GM18502 (cell line): ENCODE measurements around the gene CEACAM21.
A peak's percentile ranks its signal among the peaks of the same experiment; 100 is the strongest.
"Not testable (repeated sequence)": the region's sequence is repeated elsewhere in the genome, so short reads cannot be mapped to it uniquely, and the experiment has no call there.

ENCODE experiments used
- ATAC-seq: cut with Tn5 transposase; IDR thresholded peaks from one replicate; pipeline ENCODE4 v1.9.1; 2021; ENCODE audit warnings: mild to moderate bottlenecking; ENCODE audit not compliant: unreplicated experiment, poor library complexity

CEACAM21 gene

DNA sequence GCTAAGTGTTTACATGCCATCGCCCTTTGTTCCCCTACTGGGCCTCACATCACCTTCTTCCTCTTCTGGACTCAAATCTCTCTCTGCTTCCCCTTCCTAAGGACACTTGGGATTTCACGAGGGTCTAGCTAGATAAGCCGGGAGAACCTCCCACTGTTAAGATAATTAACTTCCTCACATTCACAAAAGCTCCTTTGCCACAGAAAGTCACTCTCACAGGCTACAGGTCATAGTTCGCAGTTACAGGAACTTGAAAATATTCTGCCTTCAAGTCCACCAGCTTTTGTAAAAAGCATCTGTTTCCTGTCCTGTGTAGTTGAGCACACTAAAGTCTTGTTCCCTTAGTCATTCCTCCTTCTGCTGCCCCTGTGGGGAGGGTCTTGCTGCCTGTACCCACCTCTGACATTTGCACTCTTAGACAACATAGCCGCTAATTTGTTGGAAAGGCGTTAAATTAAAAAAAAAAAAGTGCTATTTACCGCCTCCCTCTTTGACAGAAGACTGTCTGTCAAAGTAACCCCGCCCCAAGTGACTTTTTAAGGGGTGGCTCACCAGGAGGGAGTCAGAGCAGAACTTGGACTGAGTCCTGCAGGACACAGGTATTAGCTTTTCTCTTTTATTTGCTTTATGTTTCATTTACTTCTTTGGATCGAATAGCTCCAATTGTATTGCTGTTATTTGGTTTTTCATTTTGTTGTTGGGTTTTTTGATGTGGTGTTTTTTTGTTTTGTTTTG lies 26.8 kb upstream of the CEACAM21 start:
- peak; percentile 47 for ATAC-seq

DNA sequence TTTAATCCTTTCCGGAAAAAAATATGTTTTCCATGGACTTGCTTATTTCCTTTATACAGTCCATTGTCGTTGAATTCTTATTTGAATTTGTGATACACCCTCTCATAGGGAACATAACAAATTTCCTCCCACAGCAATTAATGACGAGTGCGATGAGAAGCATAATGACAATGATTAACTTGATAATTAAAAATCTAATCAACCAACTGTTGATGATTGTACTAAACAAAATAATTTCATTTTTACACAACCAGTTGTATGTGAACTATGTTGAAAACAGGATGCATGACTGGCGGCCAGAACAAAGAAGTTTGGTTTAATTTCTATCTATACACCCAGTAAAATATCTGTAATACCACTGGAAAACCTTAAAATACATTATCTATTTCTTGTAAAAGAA lies 26.1 kb upstream of the CEACAM21 start:
- no peak for ATAC-seq

DNA sequence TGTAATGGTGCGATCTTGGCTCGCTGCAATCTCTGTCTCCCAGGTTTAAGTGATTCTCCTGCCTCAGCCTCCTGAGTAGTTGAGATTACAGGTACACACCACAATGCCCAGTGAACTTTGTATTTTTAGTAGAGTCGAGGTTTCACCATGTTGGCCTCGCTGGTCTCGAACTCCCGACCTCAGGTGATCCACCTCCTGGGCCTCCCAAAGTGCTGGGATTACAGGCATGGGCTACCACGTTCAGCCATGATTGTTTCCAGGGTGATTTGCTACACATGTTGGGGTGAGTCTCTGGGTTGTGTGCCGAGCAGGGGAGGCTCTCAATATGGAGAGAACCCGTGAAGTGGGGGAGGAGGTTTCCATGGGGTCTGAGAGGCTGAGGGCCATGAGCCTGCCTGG lies 24.8 kb upstream of the CEACAM21 start:
- no peak for ATAC-seq

DNA sequence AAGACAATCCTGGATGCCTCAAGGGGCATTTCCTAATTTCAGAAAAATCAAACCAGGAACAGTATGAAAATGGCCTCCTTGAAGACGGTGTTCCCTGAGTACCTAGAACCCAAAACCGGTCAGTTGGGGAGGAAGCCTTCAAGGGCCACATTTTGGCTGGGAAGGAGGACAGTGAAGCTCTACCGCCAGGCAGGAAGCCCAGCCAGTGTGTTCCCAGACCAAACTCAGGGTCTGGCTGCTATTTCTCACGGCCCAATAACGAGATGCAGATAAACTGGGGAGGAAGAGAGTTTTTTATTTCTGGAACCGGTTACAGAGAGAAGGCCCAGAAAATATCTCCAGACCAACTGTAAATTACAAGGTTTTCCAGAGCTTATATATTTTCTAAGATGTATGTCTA lies 24.3 kb upstream of the CEACAM21 start:
- ATAC-seq = no peak

DNA sequence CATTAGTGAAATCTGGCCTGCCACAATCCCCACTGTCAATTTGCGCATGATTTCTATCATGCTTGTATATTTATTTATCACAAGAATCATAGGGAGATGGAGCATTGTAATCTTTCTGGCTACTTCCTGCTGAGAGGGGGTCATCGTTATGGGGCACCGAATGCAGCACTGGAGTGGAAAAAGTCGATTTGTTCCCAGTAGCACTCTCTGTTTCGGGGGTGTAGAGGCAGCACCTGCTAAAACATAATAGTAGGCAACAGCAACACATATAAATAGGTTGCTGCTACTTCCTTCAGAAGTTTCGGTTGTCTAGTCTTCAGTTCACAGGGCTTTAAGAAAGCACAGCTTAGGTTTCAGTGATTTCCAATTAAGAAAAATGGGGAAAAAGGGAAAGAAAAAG lies 23.4 kb upstream of the CEACAM21 start:
- ATAC-seq = no peak

DNA sequence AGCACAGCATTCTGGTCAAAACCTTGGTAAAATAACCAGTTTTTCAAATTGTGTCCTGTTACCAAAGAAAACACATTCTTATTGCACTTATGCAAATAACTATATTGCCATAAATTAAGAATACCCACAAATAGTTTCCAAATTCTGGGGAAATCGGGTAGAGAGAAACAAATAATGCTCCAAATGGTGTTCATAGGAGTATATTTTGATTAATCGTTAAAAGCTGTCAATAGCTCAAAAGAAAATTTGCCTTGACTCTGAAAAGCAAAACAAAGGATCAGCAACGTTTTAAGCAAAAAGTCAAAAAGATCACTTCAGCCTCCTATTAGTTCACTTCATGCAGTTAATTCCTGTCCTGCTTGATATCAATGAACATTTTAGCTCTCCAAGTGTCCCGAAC lies 22.2 kb upstream of the CEACAM21 start:
- ATAC-seq = no peak

DNA sequence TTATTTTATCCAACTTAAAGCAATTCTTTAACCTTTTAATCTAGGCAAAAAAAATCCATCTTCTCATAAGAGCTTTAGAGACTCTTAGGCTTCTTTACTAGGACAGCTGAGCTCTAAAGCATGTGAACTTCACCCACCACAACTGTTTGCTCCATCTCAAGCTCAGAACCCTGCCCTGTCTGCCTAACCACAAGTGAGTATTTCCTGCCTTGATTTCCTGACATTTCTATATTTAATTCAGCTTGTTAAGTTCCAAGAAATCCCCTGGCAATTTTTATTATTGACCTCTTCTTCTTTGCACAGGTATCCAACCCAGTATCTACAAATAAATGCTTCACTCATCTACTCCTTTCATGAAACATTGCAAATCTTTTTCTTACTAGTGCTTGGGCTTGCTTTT lies 21.1 kb upstream of the CEACAM21 start:
- no peak for ATAC-seq

DNA sequence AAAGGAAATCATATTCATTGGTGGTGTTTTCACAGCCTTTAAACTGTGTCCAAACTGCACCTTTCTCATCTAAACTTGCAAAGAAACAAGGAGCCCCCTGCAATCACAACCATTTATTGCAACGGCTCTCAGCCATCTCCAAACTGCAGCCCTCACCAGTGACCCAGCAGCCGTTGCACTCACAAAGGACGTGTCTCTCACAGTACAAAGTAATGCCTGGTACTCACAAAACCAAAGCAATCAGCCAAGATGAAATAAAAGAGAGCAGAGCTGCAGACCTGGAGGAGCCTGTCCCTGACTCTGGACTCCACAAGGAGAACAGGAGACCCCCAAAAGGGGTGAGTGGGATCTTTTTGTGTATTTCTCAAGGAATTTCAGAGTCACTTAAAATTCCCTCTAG lies 20.2 kb upstream of the CEACAM21 start:
- no peak for ATAC-seq

DNA sequence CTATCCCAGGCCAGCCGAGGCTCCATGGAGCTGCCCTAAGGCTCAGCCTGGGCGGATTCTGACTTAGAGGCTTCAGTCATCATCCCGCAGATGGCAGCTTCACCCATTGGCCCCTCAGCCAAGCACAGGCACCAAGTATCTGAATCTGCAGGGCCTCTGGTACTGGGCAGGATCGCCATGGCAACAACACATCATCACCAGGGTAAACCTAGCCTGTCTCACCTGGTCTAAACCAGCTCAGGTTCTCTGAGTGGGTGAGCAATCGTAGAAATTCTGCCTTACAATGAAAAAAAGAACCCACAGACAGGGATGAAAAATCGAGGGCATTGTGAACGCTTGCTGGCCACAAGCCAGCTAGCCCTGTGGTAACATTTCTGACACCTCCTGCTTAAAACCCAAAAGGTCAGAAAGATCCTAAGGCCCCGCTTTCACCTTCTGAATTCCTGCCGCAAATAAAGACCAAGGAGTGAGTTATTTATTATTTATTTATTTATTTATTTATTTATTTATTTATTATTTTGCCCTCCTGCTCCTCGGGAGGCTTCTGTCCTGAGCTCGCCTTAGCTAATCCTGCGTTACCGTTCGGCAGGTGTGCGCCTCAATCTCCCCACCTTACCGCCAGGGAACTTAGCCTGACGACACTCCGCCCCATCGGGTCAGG lies 12.0 kb upstream of the CEACAM21 start:
- ATAC-seq = no peak

DNA sequence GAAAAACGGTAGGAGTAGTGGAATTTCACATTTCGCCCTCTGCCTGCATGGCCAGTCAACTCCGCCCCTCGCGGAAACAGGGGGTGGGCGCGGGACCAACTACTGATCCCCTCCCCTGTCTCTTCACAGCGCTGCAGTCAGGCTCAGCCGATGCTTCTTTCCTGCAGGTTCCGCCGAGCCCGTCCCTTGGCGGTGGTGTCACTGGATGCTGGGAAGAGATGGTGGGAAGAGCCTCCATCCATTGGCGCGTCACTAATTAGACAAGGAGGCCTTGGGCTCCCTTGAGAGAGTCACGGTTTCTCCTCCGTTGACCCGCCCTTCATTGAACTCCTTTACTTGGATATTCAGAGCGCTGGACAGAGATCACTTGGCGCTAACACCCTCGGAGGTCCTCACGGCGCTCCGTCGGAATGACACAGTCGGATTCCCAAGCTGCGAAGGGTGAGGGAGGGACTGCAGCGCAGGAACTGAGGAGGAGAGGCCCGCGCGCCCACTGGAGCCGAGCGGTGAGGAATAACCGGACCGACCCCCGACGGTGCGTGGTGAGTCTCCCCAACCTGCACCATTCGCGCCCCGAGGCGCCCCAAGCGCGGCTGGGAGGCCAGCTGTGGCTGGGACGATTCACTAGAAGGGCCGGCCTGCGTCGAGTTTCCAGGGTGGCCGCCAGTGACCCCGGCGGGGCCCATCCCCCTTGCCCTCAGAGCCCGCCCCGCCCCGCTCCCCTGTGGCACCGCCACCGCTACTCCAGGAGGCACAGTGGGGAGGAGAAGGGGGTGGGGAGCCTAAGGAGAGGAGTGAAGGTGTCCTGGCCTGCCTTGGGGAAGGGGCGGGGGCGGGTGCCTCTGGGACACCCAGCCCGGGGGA lies 11.2 kb upstream of the CEACAM21 start:
- ATAC-seq = no peak

DNA sequence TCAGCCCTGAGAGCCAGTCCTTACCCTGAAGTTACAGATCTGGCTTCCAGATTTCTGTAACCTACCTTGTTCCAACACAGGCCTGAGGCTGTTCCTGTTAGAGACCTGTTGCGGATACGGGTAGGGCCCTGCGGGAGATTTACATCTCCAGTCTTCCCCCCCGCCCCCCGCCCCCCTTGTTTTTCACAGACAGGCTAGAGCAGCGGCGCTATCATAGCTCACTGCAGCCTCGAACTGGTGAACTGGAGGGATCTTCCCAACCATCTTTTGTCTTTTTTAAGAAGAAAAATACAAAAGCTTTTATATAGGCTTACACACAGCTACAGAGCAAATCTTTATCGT lies 10.6 kb upstream of the CEACAM21 start:
- ATAC-seq = no peak

DNA sequence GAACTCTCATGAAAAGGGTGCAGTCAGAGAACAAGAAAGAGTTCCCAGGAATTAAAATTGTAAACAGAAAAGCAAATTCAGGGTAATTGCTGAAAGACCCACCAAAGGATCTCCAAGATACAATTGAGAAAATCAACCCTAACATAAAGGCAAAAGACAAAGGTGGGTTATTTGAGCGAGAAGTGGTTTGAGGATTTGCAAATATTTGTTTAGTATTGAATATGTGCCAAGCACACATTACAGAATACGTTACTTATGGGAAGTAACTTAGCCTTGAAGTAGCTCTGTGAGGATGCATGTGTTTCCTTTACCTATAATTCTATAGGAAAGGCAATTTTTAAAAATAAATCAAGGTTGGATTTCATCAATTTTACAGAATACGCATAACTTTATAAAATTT lies 10.0 kb upstream of the CEACAM21 start:
- no peak for ATAC-seq

DNA sequence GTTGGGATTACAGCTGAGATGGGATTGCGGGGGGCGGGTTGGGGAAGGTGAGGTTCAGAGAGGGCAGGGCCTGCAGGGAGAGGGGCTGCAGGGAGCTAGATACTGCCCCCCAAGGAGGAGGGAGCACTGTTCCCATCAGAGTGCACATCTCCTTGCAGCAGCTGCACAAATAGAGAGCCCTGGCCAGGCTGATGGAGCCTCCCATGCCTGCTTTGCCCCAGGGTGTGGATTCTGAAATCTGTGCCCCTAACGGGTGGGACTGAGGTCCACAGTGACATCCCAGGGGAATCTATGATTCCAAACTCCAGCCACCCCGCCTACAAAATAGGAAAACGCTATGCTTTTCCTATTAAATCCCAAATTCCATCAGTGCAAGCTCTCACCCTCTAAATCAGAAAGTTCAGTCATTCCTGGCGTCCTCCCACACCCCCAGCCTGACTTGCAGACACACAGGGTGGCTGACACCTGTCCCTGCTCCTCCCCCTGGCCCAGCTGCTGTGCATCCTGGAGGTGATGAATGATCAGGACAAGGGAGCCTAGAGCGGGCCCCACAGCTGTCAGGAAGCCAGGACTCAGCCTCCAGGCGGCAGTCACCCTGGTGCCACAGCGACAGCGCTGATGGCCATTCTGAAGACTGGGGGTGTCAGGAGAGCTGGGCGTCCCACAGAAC lies 6.3 kb upstream of the CEACAM21 start:
- ATAC-seq = no peak

DNA sequence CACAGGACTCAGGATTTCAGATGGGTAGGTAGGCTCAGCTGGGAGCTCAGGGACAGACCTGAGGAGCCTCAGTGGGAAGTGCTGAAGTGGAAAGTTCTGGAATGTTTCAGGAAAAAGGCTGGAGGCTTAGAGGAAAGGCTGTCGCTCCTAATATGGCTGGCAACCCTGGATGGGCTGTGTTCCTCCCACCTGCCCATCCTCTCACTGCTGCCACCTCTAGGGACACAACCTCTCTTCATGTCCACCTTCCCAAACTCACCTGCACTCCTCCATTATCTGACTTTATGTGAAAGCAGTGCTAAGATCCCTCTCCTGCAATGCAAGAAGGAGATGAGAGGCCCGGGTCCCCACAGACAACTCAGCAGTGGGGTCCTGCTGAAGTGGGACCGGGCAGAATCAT lies 5.8 kb upstream of the CEACAM21 start:
- ATAC-seq = no peak

DNA sequence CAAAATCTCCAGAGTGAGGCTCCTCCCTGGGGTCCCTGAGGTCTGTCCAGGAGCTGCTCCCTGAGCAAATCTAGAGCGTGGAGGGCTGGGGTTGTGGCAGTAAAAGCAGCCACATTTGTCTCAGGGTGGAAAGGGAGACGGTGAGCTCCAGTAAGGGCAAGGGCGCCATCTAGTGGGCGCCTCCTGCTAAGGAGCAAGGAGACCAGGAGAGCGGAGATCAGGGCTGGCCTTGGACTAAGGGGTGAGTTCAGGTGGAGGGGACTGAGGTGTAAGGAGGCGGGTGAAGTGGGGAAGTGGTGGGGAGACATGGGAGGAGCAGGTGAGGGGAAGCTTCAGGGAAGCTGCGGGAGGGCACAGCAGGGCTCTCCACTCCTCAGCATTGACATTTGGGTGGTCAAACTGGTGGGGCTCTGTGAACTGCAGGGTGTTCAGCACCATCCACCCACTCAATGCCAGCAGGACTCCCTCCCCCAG lies 5.3 kb upstream of the CEACAM21 start:
- no peak for ATAC-seq

DNA sequence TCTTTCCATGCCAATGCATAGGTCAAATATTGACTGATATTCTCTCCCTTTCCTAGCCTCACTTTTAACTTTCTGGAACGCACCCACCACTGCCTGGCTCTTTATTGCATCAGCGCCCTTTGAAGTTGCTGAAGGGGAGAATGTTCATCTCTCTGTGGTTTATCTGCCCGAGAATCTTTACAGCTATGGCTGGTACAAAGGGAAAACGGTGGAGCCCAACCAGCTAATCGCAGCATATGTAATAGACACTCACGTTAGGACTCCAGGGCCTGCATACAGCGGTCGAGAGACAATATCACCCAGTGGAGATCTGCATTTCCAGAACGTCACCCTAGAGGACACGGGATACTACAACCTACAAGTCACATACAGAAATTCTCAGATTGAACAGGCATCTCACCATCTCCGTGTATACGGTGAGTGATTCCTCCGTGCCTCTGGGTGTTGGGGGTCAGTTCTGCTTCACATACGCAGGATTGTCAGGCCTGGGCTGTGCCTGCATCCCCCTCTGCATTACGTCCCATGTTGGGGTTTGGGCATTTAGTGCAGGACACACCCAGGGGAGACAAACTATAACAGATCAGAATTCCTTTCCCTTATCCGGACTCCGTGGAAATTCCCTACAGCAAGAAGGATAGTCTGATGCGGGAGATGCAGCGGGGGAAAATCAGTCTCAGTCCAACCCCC lies 1.3 kb downstream of the CEACAM21 start:
- no peak for ATAC-seq

DNA sequence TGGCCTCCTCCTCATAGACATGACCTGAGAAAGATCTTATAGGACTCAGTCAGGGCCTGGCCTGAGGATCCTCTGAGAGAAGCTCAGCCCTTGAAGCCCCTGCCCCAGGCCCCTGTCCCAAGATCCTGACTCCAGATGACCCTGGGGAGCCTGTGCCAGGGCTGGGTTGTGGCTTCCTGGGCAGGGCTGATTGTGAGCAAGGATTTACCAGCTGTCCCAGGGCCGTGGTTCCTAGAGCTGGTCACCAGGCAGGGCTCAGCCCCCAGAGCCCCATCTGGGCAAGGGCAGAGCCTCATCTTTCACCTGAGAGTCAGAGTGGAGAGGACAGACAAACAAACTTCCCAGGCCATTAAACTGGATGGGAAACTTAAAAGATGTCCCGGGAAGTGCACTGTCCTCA lies 1.9 kb downstream of the CEACAM21 start:
- ATAC-seq = no peak

DNA sequence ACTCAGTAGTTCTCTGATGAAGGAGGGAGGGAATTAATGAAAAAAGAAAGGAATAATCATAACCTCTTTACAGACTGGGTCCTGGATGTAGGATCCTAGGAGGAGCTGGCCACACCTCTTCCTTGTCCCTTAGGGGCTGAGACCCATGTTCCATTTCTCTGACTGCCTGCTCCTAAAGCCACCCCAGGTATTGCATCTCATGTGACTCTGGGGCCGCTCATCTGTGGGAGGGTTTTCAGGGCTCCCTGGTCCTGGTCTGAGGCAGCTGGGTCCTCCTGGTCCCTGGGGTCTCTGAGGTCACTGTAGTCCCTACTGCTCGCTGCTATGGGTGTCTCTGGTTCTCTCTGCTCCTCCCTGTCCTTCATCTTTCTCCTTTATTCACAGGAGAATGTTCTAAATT lies 2.9 kb downstream of the CEACAM21 start:
- no peak for ATAC-seq

DNA sequence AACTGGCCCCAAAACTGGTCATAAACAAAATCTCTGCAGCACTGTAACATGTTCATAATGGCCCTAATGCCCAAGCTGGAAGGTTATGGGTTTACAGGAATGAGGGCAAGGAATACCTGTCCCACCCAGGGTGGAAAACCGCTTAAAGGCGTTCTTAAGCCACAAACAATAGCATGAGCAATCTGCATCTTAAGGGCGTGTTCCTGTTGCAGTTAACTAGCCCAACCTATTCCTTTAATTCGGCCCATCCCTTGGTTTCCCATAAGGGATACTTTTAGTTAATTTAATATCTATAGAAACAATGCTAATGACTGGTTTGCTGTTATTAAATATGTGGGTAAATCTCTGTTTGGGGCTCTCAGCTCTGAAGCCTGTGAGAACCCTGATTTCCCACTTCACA lies 5.1 kb downstream of the CEACAM21 start:
- not testable (repeated sequence) for ATAC-seq

DNA sequence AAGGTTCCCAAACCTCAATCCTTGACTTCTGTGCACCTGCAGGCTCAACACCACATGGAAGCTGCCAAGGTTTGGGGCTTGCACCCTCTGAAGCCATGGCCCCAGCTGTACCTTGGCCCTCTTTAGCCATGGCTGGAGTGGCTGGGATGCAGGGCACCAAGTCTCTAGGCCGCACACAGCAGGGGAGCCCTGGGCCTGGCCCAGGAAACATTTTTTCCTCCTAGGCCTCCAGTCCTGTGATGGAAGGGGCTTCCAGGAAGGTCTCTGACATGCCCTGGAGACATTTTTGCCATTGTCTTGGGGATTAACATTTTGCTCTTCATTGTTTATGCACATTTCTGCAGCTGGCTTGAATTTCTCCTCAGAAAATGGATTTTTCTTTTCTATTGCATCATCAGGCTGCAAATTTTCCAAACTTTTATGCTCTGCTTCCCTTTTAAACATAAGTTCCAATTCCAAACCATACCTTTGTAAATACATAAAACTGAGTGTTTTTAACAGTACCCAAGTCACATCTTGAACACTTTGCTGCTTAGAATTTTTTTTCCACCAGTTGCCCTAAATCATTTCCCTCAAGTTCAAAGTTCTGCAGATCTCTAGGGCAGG lies 6.7 kb downstream of the CEACAM21 start:
- not testable (repeated sequence) for ATAC-seq
